SK-N-SH (cell line): ENCODE data around the gene TUBGCP3. TPM values are rescaled to one million over a fixed set of nuclear protein-coding genes. Genes with fewer than 3 reads are reported as not detected.

Source experiments
- CTCF ChIA-PET: fragments of 300-600, 350-600 bp; formaldehyde crosslinking; extraction: SDS; loops from one replicate; lab custom pipeline; 2021; lab: Yijun Ruan, JAX
- POLR2A ChIA-PET: fragments of 350-600 bp; sonication (Branson Sonifier 250); formaldehyde crosslinking; extraction: SDS; loops from one replicate; lab custom pipeline; 2020; ENCODE audit warnings: antibody characterized with exemption, inconsistent platforms; lab: Yijun Ruan, JAX
- DNase-seq: peaks from one replicate; pipeline ENCODE4 v3.0.0; 2012
- H2AFZ ChIP-seq: fragments of 200-600 bp; sonication (generic); 2 replicates; pipeline ENCODE4 v1.8.1; 2016; ENCODE audit warnings: antibody characterized with exemption, mild to moderate bottlenecking, low read depth
- H3F3A ChIP-seq: fragments of 200-600 bp; sonication (generic); replicated peaks from 2 replicates; pipeline ENCODE3; 2016; ENCODE audit warnings: antibody characterized with exemption, mild to moderate bottlenecking; ENCODE audit not compliant: insufficient read depth
- H3K27ac ChIP-seq, 2 experiments: fragments of 200-500 bp in 1 of 2; fragments of 200-600 bp in 1 of 2; sonication (Bioruptor generic) in 1 of 2; sonication (generic), shearing (Covaris generic) in 1 of 2; 2 replicates each; pipeline versions ENCODE4 v1.5.1 to v1.6.1; 2014 to 2016; ENCODE audit warnings: low read depth in 2 of 2, inconsistent platforms in 1 of 2, low read length in 1 of 2, mild to moderate bottlenecking in 1 of 2, mixed read lengths in 1 of 2
- H3K27me3 ChIP-seq: fragments of 200-600 bp; sonication (generic), shearing (Covaris generic); 2 replicates; pipeline ENCODE4 v1.6.1; 2016; ENCODE audit warnings: mixed run types; ENCODE audit not compliant: insufficient read depth
- H3K36me3 ChIP-seq, 2 experiments: fragments of 200-500 bp in 1 of 2; fragments of 200-600 bp in 1 of 2; sonication (Bioruptor generic) in 1 of 2; sonication (generic) in 1 of 2; replicated peaks in 1 of 2; 2 replicates each; pipeline versions ENCODE3 to v1.5.1; 2014 to 2016; ENCODE audit warnings: low read length in 1 of 2, mild to moderate bottlenecking in 1 of 2; ENCODE audit not compliant: insufficient read depth in 2 of 2, control insufficient read depth in 1 of 2
- H3K4me1 ChIP-seq, 2 experiments: fragments of 200-500 bp in 1 of 2; fragments of 200-600 bp in 1 of 2; sonication (Bioruptor generic) in 1 of 2; sonication (generic), shearing (Covaris generic) in 1 of 2; 2 replicates each; pipeline versions ENCODE4 v1.5.1 to v1.6.1; 2014 to 2016; ENCODE audit warnings: low read depth in 1 of 2, low read length in 1 of 2, mixed run types in 1 of 2; ENCODE audit not compliant: insufficient read depth in 2 of 2, control insufficient read depth in 1 of 2
- H3K4me2 ChIP-seq: fragments of 200-600 bp; sonication (generic), shearing (Covaris generic); 2 replicates; pipeline ENCODE4 v1.6.1; 2017; ENCODE audit warnings: mixed run types
- H3K4me3 ChIP-seq, 2 experiments: fragments of 200-500 bp in 1 of 2; fragments of 200-600 bp in 1 of 2; sonication (Bioruptor generic) in 1 of 2; sonication (generic), shearing (Covaris generic) in 1 of 2; 2 replicates each; pipeline versions ENCODE4 v1.5.1 to v1.8.1; 2014 to 2016; ENCODE audit warnings: low read depth in 2 of 2, inconsistent platforms in 1 of 2, low read length in 1 of 2, mild to moderate bottlenecking in 1 of 2, mixed read lengths in 1 of 2, moderate library complexity in 1 of 2
- H3K79me2 ChIP-seq: fragments of 200-600 bp; sonication (generic); 2 replicates; pipeline ENCODE4 v1.8.1; 2017; ENCODE audit warnings: mild to moderate bottlenecking; ENCODE audit not compliant: insufficient read depth
- H3K9ac ChIP-seq: fragments of 200-600 bp; sonication (generic); 2 replicates; pipeline ENCODE4 v1.6.1; 2017; ENCODE audit warnings: mixed run types
- H3K9me2 ChIP-seq: fragments of 200-600 bp; sonication (generic); 2 replicates; pipeline ENCODE4 v1.6.1; 2017; ENCODE audit warnings: mixed run types
- H3K9me3 ChIP-seq: fragments of 200-600 bp; sonication (generic); 2 replicates; pipeline ENCODE4 v1.6.1; 2017; ENCODE audit warnings: mixed run types, mild to moderate bottlenecking, moderate library complexity
- H4K20me1 ChIP-seq: fragments of 200-600 bp; sonication (generic); 2 replicates; pipeline ENCODE4 v1.6.1; 2017; ENCODE audit warnings: mild to moderate bottlenecking, mixed run types; ENCODE audit not compliant: insufficient read depth
- CHD2 ChIP-seq: fragments of 150-350 bp; IDR thresholded peaks from 2 replicates; pipeline ENCODE4 v1.6.1; 2018; ENCODE audit warnings: low read length; ENCODE audit not compliant: partially characterized antibody
- ELF1 ChIP-seq: IDR thresholded peaks from 2 replicates; pipeline ENCODE4 v1.4.0; 2012
- EP300 ChIP-seq, 2 experiments: IDR thresholded peaks; 2 replicates each; pipeline versions ENCODE4 v1.4.0 to v1.6.1; 2012; ENCODE audit warnings: borderline replicate concordance in 1 of 2, low read depth in 1 of 2, low read length in 1 of 2
- EZH2phosphoT487 ChIP-seq: fragments of 200-600 bp; sonication (generic); IDR thresholded peaks from 2 replicates; pipeline ENCODE4 v1.6.1; 2017; ENCODE audit warnings: low read depth, mixed run types, mild to moderate bottlenecking, antibody characterized with exemption, moderate library complexity, borderline replicate concordance
- FOSL2 ChIP-seq: IDR thresholded peaks from 2 replicates; pipeline ENCODE4 v1.4.0; 2012; ENCODE audit warnings: low read depth, mild to moderate bottlenecking, moderate library complexity, borderline replicate concordance
- JUND ChIP-seq: IDR thresholded peaks from 2 replicates; pipeline ENCODE4 v1.4.0; 2012
- MXI1 ChIP-seq: IDR thresholded peaks from 2 replicates; pipeline ENCODE4 v1.6.1; 2012; ENCODE audit warnings: mild to moderate bottlenecking, low read depth, low read length, improper control_type of control experiment
- RCOR1 ChIP-seq: fragments of 150-350 bp; IDR thresholded peaks from 2 replicates; pipeline ENCODE4 v1.6.1; 2017; ENCODE audit warnings: antibody characterized with exemption, low read length
- RXRA ChIP-seq: IDR thresholded peaks from 2 replicates; pipeline ENCODE4 v1.4.0; 2012; ENCODE audit warnings: low read depth, mild to moderate bottlenecking, borderline replicate concordance
- SIN3A ChIP-seq: IDR thresholded peaks from 2 replicates; pipeline ENCODE4 v1.6.1; 2012; ENCODE audit warnings: low read depth, mild to moderate bottlenecking, low read length, moderate library complexity, borderline replicate concordance
- SMC3 ChIP-seq: IDR thresholded peaks from 2 replicates; pipeline ENCODE4 v1.6.1; 2012; ENCODE audit warnings: low read depth, low read length, improper control_type of control experiment
- TAF1 ChIP-seq: IDR thresholded peaks from 2 replicates; pipeline ENCODE4 v1.6.1; 2012; ENCODE audit warnings: low read depth, mild to moderate bottlenecking, low read length, moderate library complexity, borderline replicate concordance
- TCF12 ChIP-seq: IDR thresholded peaks from 2 replicates; pipeline ENCODE4 v1.4.0; 2012
- WGBS: methylation state at CpG from one replicate; pipeline ENCODE4 v1.1.6; 2017; ENCODE audit warnings: low lambda C conversion rate; 5-methylcytosine and 5-hydroxymethylcytosine counted together
- polyA plus RNA-seq, 3 experiments: library from polyadenylated mRNA; depleted of rRNA; stranded (reverse); fragments of >200 nt; gene quantifications; 2 replicates each; pipeline ENCODE4 v1.2.3, GENCODE V29; 2012
- TF ChIP-seq, protein P1 (sequence below): fragments of 200-600 bp; sonication (generic); IDR thresholded peaks from 2 replicates; pipeline ENCODE4 v1.6.1; 2017; ENCODE audit warnings: antibody characterized with exemption, mild to moderate bottlenecking, moderate library complexity
- TF ChIP-seq, protein P2 (sequence below): IDR thresholded peaks from 2 replicates; pipeline ENCODE4 v1.4.0; 2012; ENCODE audit warnings: low read depth, borderline replicate concordance
- TF ChIP-seq, protein P3 (sequence below): fragments of 150-350 bp; IDR thresholded peaks from 2 replicates; pipeline ENCODE4 v1.6.1; 2016; ENCODE audit warnings: mild to moderate bottlenecking, low read depth, low read length
- TF ChIP-seq, protein P4 (sequence below): IDR thresholded peaks from 2 replicates; pipeline ENCODE4 v1.6.1; 2012; ENCODE audit warnings: mild to moderate bottlenecking, low read depth, low read length, moderate library complexity
- TF ChIP-seq, protein P5 (sequence below): IDR thresholded peaks from 2 replicates; pipeline ENCODE4; 2012

The TUBGCP3 gene
- polyA plus RNA-seq, 1 of the 3 experiments (the other 2 are of a cell fraction) = 16.8 TPM

DNA sequence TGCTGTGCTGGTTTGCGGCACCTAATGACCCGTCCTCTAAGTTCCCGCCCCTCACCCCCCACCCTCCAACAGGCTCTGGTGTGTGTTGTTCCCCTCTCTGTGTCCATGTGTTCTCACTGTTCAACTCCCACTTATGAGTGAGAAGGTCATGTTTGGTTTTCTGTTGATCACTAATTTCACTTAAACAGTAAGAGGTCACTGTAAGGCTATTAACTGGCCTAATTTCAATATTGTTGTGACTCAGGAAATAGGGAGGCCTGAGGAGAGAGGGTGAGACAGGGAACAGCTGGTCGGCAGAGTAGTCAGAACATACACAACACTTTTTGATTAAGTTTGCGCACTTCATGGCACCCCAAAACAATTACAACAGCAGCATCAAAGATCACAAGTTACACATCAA lies 15.6 kb downstream of the TUBGCP3 start (continued):
- TF ChIP-seq, protein P1, sequence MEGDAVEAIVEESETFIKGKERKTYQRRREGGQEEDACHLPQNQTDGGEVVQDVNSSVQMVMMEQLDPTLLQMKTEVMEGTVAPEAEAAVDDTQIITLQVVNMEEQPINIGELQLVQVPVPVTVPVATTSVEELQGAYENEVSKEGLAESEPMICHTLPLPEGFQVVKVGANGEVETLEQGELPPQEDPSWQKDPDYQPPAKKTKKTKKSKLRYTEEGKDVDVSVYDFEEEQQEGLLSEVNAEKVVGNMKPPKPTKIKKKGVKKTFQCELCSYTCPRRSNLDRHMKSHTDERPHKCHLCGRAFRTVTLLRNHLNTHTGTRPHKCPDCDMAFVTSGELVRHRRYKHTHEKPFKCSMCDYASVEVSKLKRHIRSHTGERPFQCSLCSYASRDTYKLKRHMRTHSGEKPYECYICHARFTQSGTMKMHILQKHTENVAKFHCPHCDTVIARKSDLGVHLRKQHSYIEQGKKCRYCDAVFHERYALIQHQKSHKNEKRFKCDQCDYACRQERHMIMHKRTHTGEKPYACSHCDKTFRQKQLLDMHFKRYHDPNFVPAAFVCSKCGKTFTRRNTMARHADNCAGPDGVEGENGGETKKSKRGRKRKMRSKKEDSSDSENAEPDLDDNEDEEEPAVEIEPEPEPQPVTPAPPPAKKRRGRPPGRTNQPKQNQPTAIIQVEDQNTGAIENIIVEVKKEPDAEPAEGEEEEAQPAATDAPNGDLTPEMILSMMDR = no peak
- no peak for TF ChIP-seq SMC3
- TF ChIP-seq MXI1 = no peak
- TF ChIP-seq EZH2phosphoT487 = no peak

DNA sequence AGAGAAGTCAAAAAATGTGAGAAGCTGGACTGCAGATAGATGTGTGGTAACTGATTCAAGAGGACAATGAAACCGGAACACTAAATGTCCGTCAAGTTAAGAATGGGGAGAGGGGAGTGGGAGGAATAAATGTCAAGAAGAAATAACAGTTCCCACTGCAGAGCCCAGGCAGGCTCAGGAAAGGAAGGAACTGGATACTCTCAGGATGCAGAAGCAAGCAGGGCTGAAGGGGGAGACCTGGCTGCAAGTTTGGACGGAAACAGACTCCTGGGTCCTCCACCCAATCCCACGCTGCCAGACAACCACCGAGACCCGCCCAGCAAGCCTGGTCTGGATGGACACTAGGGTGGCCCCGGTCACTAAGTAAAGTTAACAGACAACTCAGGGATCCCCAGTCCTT lies 18.1 kb downstream of the TUBGCP3 start:
- TF ChIP-seq ELF1 = no peak
- TF ChIP-seq EP300 (IDR thresholded peaks at IDR 0.05; ENCODE audit: borderline replicate concordance in 1 of 2, low read depth in 1 of 2, low read length in 1 of 2) = no peak
- no peak for TF ChIP-seq JUND
- TF ChIP-seq, protein P2, sequence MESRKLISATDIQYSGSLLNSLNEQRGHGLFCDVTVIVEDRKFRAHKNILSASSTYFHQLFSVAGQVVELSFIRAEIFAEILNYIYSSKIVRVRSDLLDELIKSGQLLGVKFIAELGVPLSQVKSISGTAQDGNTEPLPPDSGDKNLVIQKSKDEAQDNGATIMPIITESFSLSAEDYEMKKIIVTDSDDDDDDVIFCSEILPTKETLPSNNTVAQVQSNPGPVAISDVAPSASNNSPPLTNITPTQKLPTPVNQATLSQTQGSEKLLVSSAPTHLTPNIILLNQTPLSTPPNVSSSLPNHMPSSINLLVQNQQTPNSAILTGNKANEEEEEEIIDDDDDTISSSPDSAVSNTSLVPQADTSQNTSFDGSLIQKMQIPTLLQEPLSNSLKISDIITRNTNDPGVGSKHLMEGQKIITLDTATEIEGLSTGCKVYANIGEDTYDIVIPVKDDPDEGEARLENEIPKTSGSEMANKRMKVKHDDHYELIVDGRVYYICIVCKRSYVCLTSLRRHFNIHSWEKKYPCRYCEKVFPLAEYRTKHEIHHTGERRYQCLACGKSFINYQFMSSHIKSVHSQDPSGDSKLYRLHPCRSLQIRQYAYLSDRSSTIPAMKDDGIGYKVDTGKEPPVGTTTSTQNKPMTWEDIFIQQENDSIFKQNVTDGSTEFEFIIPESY = no peak
- TF ChIP-seq, protein P3, sequence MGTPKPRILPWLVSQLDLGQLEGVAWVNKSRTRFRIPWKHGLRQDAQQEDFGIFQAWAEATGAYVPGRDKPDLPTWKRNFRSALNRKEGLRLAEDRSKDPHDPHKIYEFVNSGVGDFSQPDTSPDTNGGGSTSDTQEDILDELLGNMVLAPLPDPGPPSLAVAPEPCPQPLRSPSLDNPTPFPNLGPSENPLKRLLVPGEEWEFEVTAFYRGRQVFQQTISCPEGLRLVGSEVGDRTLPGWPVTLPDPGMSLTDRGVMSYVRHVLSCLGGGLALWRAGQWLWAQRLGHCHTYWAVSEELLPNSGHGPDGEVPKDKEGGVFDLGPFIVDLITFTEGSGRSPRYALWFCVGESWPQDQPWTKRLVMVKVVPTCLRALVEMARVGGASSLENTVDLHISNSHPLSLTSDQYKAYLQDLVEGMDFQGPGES = no peak
- no peak for TF ChIP-seq RXRA
- TF ChIP-seq CHD2 = no peak
- no peak for TF ChIP-seq SMC3
- TF ChIP-seq MXI1 = no peak
- no peak for TF ChIP-seq RCOR1
- no peak for TF ChIP-seq FOSL2
- TF ChIP-seq TAF1 = no peak
- TF ChIP-seq TCF12 = no peak
- TF ChIP-seq, protein P4, sequence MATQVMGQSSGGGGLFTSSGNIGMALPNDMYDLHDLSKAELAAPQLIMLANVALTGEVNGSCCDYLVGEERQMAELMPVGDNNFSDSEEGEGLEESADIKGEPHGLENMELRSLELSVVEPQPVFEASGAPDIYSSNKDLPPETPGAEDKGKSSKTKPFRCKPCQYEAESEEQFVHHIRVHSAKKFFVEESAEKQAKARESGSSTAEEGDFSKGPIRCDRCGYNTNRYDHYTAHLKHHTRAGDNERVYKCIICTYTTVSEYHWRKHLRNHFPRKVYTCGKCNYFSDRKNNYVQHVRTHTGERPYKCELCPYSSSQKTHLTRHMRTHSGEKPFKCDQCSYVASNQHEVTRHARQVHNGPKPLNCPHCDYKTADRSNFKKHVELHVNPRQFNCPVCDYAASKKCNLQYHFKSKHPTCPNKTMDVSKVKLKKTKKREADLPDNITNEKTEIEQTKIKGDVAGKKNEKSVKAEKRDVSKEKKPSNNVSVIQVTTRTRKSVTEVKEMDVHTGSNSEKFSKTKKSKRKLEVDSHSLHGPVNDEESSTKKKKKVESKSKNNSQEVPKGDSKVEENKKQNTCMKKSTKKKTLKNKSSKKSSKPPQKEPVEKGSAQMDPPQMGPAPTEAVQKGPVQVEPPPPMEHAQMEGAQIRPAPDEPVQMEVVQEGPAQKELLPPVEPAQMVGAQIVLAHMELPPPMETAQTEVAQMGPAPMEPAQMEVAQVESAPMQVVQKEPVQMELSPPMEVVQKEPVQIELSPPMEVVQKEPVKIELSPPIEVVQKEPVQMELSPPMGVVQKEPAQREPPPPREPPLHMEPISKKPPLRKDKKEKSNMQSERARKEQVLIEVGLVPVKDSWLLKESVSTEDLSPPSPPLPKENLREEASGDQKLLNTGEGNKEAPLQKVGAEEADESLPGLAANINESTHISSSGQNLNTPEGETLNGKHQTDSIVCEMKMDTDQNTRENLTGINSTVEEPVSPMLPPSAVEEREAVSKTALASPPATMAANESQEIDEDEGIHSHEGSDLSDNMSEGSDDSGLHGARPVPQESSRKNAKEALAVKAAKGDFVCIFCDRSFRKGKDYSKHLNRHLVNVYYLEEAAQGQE = no peak
- no peak for TF ChIP-seq SIN3A
- TF ChIP-seq, protein P5, sequence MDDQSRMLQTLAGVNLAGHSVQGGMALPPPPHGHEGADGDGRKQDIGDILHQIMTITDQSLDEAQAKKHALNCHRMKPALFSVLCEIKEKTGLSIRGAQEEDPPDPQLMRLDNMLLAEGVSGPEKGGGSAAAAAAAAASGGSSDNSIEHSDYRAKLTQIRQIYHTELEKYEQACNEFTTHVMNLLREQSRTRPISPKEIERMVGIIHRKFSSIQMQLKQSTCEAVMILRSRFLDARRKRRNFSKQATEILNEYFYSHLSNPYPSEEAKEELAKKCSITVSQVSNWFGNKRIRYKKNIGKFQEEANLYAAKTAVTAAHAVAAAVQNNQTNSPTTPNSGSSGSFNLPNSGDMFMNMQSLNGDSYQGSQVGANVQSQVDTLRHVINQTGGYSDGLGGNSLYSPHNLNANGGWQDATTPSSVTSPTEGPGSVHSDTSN = no peak
- TF ChIP-seq, all 33 proteins: peak for 0
- Histone ChIP-seq H3K79me2 (peaks cover 63% of the 10 kb centered on the region), H3K27me3 (no peaks in the 10 kb centered on the region), H3K4me2 (no peak overlapping the region), H3K9me3 (no peaks in the 10 kb centered on the region), H2AFZ (no peak overlapping the region), H3K27ac (no peak overlapping the region), H3K4me1 (peaks cover 0 to 8% of the 10 kb centered on the region in 2 experiments; a peak in 1 of 4 replicates), H3K36me3 (peaks cover 5 to 31% of the 10 kb centered on the region in 2 experiments), H3K9ac (no peak overlapping the region), H4K20me1 (peaks cover 12% of the 10 kb centered on the region), H3F3A (no peaks in the 10 kb centered on the region), H3K4me3 (no peak overlapping the region), H3K9me2 (no peaks in the 10 kb centered on the region)
- 84% methylated on average over 6 of the region's 7 CpGs for WGBS
- CTCF ChIA-PET = no interaction called here
- POLR2A ChIA-PET = no interaction called here
- no peak for DNase-seq
